Spleen (tissue), 3 donors: Measurements from ENCODE around the gene TRIM74.
"Not testable (repeated sequence)": the region's sequence is repeated elsewhere in the genome, so short reads cannot be mapped to it uniquely, and the experiment has no call there.

ENCODE experiments used
- POLR2A ChIP-seq, 3 donors: fragments of 450-650 bp; IDR thresholded peaks; one replicate each; pipeline ENCODE4 v1.5.1; 2017; ENCODE audit warnings: antibody characterized with exemption in 3 of 3, mild to moderate bottlenecking in 1 of 3
- POLR2AphosphoS5 ChIP-seq, 3 donors: sonication (generic); formaldehyde crosslinking; IDR thresholded peaks; one replicate each; pipeline ENCODE4 v1.5.1; 2017; ENCODE audit warnings: antibody characterized with exemption in 3 of 3

DNA sequence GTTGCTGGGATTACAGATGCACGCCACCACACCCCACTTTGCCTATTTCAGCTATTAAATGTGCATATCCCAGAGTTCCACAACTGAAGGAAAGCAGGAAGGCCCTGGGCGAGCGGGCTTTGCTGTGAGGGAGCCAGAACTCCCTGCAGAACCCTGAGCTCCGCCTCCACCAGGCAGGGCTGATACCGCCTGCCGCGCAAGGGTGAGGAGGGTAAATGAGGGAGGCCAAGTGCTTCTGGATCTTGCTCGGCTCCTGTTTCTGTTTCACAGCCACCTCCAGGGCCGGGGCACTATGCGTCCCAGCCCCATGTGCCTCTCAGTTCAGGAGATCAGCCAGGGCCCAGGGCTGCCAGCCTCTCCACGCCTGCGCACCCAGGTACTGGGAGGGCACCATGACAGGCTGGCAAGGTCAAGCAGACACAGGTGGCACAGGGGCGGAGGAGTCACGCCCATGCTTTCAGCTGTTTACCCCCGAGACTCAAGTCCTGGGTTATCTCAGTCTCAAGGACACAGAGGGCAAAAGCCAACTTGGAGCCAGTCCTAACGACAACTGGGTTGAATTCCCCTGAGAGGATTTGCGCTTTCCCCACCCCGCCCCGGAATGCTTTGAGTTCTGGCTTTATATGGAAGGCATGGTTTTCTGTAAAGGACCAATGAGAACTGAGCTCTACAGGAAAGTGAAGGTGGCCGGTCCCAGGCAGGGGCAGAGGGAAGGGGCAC, 8.5 kb downstream of the TRIM74 start:
- TF ChIP-seq POLR2A, POLR2AphosphoS5 (IDR thresholded peaks at IDR 0.05): not testable (repeated sequence)
